Measurements from ENCODE around the gene GTF2F2.

- no peak for TF ChIP-seq CTCF (conservative IDR thresholded peaks at IDR 0.05)
- TF ChIP-seq ZFX (IDR thresholded peaks at IDR 0.05): no peak
Observed at GRCh38 chr13:45185286-45185685, 65.0 kb downstream of the GTF2F2 start.

Data from C4-2B (cell line).